NCI-H748 (cell line): ENCODE data around the gene ADAMTS12.

Source experiments
- DNase-seq: peaks from one replicate; lab custom pipeline; 2025; ENCODE audit not compliant: unreplicated experiment; lab: John Stamatoyannopoulos, UW

The ADAMTS12 gene

DNA sequence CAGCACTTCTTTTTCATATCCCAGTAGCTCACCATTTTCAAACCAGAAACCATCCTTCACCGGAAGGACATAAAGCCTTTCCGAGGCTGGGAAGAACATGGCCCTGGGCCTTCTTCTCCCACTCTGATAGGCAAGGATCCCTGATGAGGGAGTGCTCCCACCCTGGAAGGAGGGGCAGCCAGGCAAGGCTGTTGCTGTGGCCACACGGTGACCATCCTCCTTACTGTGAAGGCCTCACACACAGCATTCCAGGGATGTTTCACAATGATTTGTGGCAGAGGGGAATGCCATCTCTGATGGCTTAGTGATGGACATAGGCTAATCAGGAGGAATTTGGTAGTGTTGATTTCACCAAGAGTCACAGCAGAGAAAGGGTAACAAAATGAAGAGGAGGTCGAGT lies 130.7 kb downstream of the ADAMTS12 start:
- DNase-seq = no peak

DNA sequence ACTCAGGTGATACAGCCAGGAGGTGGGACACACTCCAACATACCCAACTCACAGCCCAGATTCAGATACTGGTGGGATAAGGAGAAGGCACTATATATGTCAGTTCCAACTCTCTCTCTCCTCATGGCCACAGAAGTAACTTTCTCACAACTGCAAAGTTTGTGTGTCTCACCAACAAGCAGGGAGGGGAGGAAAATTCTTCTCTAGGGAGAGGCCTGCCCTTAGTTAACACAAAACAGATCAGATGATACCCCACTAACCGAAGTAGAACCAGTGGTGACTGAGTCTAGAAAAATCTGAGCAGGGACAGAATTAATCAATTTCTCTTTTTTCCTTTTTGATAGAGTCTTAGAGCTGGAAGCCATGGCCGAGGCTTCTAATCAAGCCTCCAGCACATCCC lies 133.1 kb downstream of the ADAMTS12 start:
- no peak for DNase-seq

DNA sequence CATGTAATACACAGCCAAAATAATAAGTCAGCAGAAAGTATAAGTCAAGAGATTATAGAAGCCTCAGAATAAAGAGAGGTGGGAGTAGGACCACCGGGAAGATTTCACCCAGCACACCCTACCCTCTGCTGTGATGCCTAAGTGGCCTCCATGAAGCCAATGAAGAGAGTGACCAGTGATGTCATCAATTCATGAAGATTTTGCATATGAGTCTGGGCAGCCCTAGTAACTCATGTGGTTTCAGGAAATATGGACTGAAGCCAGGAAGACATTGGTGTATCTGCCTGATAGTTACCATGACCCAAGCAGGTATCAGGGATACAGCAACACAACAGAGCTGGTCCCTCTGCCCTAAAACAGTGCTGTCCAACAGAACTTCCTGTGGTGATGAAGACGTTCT lies 135.3 kb downstream of the ADAMTS12 start:
- no peak for DNase-seq

DNA sequence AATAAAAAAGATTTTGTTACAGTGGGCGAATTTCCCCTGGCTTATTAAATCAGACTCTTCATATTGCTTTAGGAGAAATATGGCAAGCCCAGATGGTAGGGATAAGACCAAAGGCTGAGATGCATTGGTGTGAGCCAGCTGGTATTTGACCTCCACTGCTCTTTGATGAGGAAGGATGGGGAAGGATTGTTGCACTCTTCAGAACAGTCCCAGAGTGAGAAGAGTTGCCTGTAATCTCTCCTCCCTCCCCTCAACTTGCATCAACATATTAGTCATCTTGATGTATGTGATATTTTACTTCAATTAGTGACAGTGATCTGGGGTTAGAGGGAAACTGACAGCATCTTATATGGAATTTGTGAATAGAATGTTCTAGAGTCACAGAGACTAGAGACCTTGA lies 136.6 kb downstream of the ADAMTS12 start:
- no peak for DNase-seq

DNA sequence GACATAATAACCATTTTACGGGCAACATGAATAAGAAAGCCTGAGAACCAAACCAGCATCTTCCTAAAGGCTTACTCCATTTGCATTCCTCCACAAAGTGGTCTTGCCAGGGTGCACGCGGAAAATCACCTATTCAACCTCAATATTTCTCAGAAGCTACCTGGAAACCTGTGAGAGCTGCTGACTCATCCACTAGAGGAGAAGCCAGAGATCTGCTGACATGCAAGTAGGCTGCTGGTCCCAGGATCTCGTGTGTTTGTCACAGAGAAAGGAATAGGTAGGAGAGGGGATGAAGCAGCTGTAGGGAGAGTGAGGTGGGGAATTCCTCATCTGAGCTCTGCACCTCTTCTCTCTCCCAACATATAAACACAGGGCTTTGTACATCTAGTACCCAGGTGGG lies 138.1 kb downstream of the ADAMTS12 start:
- DNase-seq = no peak

DNA sequence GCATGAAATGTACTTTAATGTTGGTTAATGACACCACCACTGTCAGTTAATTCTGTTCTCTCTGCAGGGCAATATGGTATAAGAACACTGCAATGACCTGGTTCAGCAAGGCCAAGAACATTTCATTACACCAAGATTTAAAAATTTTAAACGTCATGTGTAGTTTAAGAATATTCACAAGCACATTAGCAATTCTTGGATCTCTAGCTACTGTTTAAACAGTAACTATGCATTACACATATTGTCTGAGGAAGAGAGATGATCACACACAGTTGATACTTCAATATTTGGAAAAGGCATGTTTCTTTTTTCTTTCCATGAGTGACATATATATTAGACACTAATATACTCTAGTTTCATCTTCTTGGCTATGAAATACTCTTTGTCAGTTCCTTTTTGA lies 143.0 kb downstream of the ADAMTS12 start:
- no peak for DNase-seq

DNA sequence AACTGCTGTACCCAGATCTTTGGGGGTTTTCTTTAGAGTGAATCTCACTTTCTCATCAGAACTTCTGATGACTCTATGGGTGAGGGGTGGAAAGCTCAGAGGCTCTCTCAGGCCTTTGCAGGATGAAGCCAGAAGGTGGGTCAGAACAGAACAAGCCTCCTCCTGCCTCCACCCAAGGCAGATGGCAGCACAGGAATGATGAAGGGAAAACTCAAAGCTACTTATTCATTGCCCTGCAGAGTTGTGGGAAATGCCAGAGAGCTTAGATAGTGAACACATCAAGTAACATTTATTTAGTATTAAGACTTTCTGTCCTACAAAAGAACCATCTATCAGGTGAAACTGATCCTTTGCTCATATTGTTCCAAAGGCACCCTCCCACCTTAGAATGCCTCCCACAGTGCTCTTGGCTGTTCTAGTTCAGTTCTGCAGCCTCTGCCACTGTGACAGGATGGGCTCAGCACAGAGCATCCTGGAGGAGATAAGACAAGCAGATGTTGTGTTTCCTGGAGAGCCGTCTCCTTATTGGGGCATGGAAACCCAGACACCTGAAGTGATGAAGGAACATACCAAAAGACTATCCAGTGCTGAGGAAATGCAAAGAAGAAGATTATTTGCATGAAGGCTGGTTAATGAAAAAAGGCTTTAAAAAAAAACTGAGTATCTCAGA lies 146.6 kb downstream of the ADAMTS12 start:
- DNase-seq = no peak

DNA sequence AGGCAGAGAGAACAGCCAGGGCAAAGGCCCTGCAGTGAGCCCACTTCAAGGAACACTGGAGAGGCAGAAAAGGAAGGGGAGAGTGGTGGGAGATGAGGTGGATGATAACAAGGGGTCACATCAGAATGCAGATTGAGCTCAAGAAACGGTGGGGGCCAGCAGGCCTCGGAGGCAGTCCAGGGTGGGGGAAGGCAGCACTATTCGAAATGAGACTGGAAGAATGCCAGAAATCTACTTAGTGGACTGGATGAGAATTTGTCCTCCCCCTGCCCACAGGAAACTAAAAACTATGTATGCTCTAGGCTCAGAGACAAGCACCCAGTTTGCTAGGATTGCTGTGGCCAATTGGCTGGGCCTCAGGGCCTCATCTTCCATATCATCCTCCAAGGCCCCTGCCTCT lies 148.7 kb downstream of the ADAMTS12 start:
- DNase-seq = no peak

DNA sequence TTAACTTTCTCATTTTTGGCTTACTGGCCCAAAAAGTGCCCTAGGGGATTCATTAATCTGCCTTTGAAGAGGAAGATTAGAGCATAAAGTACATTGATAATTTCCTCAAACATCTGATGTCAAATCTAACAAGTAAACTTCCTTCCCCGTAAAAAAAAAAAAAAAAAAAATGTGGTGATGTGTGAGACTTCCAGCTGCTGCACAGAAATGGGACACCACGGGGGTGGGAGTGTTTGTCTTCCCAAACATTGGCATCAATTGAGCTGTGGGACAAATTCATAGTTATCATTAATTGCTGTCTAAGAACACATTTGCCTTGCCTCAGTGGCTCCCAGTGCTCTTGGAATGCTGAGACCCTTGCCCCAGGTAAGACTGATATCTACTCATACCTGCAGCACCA lies 149.6 kb downstream of the ADAMTS12 start:
- no peak for DNase-seq

DNA sequence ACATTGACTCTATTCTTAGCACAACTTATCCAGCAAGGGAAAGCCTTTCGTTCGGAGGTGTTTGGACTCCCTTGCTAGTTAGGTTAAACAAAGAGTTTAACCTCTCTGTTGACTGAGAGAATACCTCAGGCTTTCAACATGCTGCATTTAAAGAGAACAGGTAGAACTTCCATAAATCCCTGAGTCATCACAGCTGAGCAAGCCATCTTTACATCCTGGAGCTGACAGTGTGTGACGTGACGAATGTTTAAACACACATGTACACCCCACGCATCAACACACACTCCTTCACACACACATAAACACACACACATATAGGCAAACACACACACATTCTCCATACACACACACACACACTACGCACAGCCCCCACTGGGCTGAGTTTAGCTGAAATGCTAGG lies 152.8 kb downstream of the ADAMTS12 start:
- DNase-seq = no peak

DNA sequence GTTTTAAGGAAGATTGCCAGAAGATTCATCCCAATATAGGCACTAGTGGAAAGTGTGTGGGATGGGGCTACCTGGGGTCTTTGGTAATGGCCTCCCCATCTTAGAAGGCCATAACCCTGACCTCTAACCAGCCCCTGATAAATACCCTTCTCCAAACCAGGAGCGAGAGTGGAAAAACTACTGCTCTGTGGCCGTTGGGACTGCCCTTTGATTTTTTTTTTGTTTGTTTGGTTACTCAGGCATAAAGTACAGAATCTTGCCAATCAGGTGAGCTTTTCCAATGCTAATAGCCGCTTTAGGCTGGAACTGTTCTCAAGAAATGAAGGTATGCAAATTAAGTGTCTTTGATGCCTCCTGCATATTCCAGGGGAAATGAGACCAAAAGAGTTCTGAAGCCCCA lies 153.7 kb downstream of the ADAMTS12 start:
- no peak for DNase-seq

DNA sequence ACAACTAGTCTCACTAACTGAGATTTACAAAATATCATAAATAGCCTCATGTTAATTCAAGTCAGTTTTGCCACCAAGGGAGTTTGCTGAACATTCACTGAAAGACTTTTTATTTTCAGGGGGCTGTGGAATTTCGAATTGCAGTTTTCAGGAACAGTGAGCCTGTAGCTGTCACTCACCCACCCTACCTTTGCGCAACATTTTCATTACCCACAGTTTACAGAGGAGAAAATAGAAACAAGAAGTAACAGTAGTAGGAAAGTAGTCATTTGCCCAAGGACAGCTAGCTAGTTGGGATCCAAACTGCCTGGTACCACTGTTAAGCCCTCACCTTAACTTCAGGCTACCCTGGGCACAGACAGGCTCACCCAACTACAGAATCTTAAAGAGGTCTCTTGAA lies 154.1 kb downstream of the ADAMTS12 start:
- no peak for DNase-seq

DNA sequence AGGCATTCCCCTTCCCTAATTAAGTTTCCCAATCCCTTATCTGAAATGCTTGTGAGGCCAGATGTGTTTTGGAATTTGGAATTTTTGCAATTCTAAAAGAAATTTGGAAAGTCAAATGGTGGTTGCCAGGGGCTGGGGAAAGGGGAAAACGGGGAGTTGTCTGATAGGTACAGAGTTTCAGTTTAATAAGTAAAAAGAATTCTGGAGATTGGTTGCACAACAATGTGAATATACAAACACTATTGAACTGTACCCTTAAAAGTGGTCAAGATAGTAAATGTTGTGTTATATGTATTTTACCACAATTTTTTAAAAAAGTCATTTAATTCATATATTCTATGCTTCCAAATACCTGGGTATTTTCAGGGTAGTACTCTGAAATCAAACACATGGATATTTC lies 154.5 kb downstream of the ADAMTS12 start:
- no peak for DNase-seq

DNA sequence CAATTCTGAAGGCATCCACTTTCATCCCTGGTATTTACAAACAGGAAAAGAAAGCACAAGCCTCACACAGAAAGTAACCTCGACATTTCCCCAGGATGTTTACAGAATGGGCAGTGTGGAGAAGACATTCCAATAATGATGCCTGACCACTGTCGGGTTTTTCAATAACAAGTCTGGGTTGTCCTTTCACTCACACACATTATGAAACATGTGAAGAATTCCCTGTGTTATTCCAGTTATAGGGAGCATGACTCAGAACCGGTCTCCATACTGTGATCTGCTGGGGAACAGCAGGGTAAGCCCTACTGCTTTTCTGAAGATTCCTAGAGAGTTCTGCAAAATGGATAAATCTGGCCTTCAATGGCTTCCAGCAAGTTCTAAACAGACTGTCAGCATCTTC lies 155.3 kb downstream of the ADAMTS12 start:
- no peak for DNase-seq

DNA sequence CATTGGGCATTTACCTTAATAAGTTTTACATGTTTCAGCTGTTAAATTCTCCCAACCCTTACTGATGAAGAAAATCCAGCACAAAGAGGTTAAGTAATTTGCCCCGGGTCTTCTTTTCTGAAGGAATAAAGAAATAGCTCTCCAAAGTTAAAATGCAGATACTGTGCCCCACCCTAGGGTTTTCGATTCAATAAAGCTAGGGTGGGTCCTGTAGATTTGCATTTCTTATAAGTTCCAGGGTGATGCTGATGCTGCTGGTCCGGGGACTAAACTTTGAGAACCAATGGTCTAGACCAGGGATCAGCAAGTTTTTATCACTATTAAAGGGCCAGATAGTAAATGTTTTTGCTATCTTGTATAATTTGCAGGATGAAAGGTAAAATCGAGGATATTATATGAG lies 156.7 kb downstream of the ADAMTS12 start:
- DNase-seq = no peak

DNA sequence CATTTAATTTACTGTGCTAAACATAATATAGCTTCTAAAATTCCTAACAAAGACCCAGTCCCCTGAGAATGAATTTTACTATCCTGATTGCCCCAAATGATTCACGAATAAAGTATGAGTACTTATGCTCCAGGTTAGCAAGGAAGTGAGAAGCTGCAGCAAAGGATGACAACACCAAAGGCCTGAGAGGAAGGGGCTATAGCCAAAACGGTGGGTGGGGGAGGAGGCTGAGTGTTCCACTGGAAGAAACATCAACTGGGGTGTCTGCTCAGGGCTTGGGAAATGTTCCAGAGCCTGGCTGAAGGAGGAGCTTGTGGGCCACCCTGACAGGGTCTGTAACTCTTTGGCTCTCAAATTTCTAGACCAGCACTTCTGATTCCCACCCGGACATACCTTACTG lies 157.3 kb downstream of the ADAMTS12 start:
- no peak for DNase-seq

DNA sequence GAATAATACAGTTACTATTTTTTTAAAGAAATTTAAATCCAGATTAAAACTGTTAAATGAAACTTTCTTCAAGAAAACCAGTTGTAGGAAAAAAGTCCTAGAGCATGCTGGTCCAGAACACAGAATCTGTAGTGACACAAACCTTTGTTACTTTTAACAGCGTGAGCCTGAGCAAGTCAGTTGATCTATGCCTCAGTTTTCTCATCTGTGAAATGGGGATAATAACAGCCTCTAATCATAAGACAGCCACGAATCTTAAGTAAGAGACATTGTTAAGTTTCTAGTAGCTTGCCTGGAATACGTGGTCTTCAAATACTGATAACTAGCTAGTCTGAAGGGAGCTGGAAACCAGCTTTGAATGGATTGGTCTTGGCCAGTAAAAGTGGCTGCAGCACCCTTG lies 158.6 kb downstream of the ADAMTS12 start:
- no peak for DNase-seq

DNA sequence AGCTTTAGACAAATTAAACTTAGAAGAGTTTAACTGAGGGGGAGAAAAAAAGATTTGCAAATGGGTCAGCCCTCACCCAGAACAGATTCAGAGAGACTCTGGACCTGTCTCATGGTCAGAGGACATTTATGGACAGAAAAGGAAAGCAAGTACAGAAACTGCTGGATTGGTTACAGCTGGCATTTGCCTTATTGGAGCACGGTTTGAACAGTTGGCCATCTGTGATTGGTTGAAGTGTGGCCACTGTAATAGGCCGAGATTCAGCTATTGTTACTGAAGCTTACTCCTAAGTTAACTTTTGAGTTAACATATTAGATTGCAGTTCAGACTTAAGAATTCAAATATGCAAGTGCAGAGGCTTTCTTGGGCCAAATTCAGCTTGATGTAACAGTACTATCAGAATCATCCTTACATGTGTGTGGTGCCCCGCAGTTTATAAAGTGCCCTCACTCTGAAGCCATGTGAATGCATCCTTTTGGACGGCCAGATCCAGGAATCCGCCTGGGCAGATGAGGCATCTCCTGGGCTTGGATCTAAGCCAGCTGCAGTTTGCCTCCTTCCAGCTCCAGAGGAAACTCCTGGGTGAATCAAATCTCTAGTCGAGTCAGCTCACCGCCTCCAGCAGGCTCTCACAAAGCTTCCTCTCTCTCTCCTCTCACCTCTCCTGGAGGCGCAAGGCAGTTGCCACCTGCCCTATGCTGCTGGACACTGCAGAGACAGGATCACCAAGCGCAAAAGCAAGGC lies 165.2 kb downstream of the ADAMTS12 start:
- DNase-seq = no peak

DNA sequence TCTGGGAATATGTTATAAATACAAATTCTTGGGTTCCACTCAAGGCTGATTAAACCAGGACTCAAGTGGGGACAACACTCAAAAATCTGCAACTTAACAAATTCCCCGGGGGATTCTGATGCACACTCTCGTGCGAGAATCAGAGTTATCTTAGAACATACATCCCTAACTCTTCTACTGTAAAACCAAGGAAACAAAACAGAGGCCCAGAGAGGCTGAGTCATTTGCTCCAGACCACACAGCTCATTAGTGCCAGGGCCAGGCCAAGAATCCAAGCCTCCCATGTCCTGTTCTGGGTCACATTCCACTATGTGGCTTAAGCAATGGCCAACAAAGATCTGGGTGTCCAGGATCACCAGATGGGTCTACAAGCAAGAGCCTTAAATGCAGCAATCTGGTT lies 166.0 kb downstream of the ADAMTS12 start:
- no peak for DNase-seq

DNA sequence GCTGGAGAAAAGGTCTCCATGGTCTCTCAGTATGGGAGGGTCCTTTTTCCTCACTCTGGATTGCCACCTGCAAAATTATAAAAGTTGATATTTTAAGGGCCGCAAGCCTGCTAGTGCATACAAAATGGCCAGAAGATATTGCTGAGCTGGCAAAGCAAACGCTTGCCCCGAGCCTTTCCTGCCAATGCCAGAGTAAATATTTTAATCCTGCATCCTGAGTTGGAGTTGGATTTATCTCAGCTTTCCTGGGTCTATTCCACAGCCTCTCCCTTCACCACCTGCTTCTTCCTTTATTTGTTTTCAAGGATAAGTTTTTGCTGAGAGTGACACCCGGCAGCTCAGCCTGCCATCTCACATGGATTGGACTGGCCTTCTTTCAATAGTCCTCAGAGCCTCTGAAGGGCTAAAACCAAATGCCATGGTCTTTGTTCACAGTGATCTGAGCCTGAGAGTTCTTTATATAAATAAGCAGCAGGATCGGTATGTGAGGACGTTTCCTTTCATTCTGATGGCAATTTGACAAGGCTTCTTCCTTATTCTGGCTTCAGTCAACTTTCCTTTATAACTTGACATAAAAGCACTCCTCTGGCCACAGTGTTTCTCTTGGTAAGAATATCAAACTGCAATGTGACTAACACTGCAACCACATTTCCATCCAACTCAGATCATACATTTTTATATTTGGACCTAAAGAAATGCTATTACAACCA lies 170.1 kb downstream of the ADAMTS12 start:
- no peak for DNase-seq

DNA sequence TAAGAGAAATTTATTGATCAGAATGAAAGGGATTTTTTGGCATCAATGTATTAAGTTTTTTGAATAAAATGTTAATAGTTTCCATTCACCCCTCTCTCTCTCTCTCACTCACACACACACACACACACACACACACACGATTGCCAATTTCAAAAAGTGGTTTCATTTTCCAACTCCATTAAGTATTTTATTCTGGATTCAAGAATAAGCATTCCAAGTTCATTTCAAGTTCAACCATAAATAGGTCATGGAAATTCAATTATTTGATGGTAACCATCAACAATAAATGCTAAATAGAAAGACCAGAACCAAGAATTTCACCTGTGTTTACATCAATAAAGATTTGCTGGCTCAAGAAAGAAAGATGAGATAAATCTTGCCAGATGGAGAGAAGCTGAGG lies 171.6 kb downstream of the ADAMTS12 start:
- no peak for DNase-seq

DNA sequence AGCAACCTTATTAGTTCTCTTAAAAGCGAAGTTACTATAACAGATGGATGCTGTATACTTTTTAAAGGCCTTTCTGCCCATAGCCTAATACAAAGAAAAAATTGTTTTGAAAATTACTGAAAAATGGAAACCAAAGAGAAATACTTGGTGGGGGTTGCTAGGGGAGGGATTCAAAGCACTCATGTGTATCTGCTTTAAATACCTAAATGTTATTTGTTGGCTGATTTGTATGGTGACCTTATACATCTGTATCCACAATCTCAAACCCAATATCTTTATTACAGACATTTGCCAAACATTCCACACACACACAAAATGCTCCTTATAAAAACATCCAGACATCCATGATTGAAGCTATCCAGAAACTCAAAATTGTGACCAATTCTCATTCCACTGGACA lies 172.0 kb downstream of the ADAMTS12 start:
- DNase-seq = no peak
